Esophagus muscularis mucosa (tissue), 4 donors: ENCODE results near the gene LIAS. TPM values are rescaled to one million over a fixed set of nuclear protein-coding genes. Genes with fewer than 3 reads are reported as not detected.

Source experiments
- DNase-seq: peaks from one replicate; pipeline ENCODE4 v3.0.0-alpha.2; 2017; ENCODE audit errors: extremely low spot score
- H3K27ac ChIP-seq, 4 donors: fragments of 200-600 bp; sonication (generic); replicated peaks in 1 of 4; 1 replicate in 3 of 4; 2 replicates in 1 of 4; pipeline ENCODE4 v1.5.1; 2016 to 2019; ENCODE audit warnings: mild to moderate bottlenecking in 1 of 4
- H3K27me3 ChIP-seq, 4 donors: fragments of 200-600 bp; sonication (generic); one replicate each; pipeline versions ENCODE4 v1.5.1 to v1.6.0; 2016 to 2019
- H3K36me3 ChIP-seq, 4 donors: fragments of 200-600 bp; sonication (generic); one replicate each; pipeline ENCODE4 v1.5.1; 2016 to 2019
- H3K4me1 ChIP-seq, 4 donors: fragments of 200-600 bp; sonication (generic); one replicate each; pipeline ENCODE4 v1.5.1; 2016 to 2019
- H3K4me3 ChIP-seq, 4 donors: fragments of 200-600 bp; sonication (generic); 1 replicate in 2 of 4; 2 replicates in 2 of 4; pipeline ENCODE4 v1.5.1; 2016 to 2019; ENCODE audit warnings: mild to moderate bottlenecking in 4 of 4, moderate library complexity in 1 of 4
- H3K9me3 ChIP-seq, 4 donors: fragments of 200-600 bp; sonication (generic); 1 replicate in 3 of 4; 2 replicates in 1 of 4; pipeline ENCODE4 v1.5.1; 2016 to 2019
- CTCF ChIP-seq, 3 experiments: fragments of 200-600 bp in 2 of 3; fragments of 450-650 bp in 1 of 3; sonication (generic) in 2 of 3; IDR thresholded peaks; one replicate each; pipeline ENCODE4 v1.5.1; 2017 to 2019; ENCODE audit warnings: antibody characterized with exemption in 3 of 3, mild to moderate bottlenecking in 2 of 3, moderate library complexity in 1 of 3
- EP300 ChIP-seq: sonication (generic); formaldehyde crosslinking; IDR thresholded peaks from one replicate; pipeline ENCODE4 v1.6.1; 2017; ENCODE audit warnings: antibody characterized with exemption
- POLR2A ChIP-seq: fragments of 450-650 bp; IDR thresholded peaks from one replicate; pipeline ENCODE4 v1.6.1; 2017; ENCODE audit warnings: antibody characterized with exemption, moderate library complexity, mild to moderate bottlenecking, low read depth
- POLR2AphosphoS5 ChIP-seq, 2 donors: sonication (generic); formaldehyde crosslinking; IDR thresholded peaks; one replicate each; pipeline ENCODE4 v1.6.1; 2017; ENCODE audit warnings: antibody characterized with exemption in 2 of 2
- WGBS: methylation state at CpG from one replicate; pipeline ENCODE4 v1.1.5; 2018; 5-methylcytosine and 5-hydroxymethylcytosine counted together
- intact Hi-C: fragments of 100-400 bp; cut with DNase I; formaldehyde crosslinking; loops from one replicate; pipeline ENCODE4 v1.15.1; 2023
- total RNA-seq, 4 donors: library from RNA; depleted of rRNA; stranded (reverse); fragments of >200 nt; gene quantifications; one replicate each; pipeline versions ENCODE4 v1.1.0 to v1.2.1, GENCODE V29; 2016

LIAS gene
- total RNA-seq, 4 donors from 2014 or later, result 8.5 to 11.6 (median 9.7) TPM

GRCh38 chr4:39525822-39526690 is 67.2 kb downstream of the LIAS start:
- 14% methylated on average over 9 of the region's 9 CpGs for WGBS
- Histone ChIP-seq H3K4me1 (peaks cover 19 to 38% (median 33%) of the 10 kb centered on the region in 4 donors), H3K9me3 (no peaks in the 10 kb centered on the region), H3K36me3 (no peaks in the 10 kb centered on the region), H3K27me3 (no peaks in the 10 kb centered on the region), H3K27ac (peak overlapping the region; percentile 92 to 98 (median 95)), H3K4me3 (peak overlapping the region; percentile 75 to 89 (median 85))
- intact Hi-C loops, result loop anchor here (5.0 kb wide), 3 partner anchors 69 to 344 kb away; partner anchors contain the start of genes LIAS, RPL9, UBE2K and WDR19
- no peak for DNase-seq
- TF ChIP-seq POLR2A (no peak), EP300 (no peak), CTCF (IDR thresholded peaks at IDR 0.05) (no peak), POLR2AphosphoS5 (IDR thresholded peaks at IDR 0.05) (no peak)

- Histone ChIP-seq H3K4me1 (peaks cover 19 to 38% (median 33%) of the 10 kb centered on the region in 4 donors), H3K27ac (peak overlapping the region; percentile 92 to 98 (median 95)), H3K36me3 (peaks cover 0 to 4% (median 1%) of the 10 kb centered on the region in 4 donors), H3K27me3 (no peaks in the 10 kb centered on the region), H3K4me3 (peak overlapping the region; percentile 75 to 89 (median 85)), H3K9me3 (no peaks in the 10 kb centered on the region)
- no peak for DNase-seq
- TF ChIP-seq POLR2AphosphoS5 (IDR thresholded peaks at IDR 0.05) (no peak), POLR2A (no peak), EP300 (no peak), CTCF (IDR thresholded peaks at IDR 0.05) (no peak)
- WGBS, result 0% methylated on average over 17 of the region's 33 CpGs
- intact Hi-C loops, result loop anchor here (5.0 kb wide), 3 partner anchors 70 to 345 kb away; partner anchors contain the start of genes LIAS, RPL9, UBE2K and WDR19
These were observed 68.0 kb downstream of the LIAS start for GRCh38 chr4:39526765-39527295.

GRCh38 chr4:39527296-39528060 is 68.6 kb downstream of the LIAS start, which contains the start of gene UGDH:
TSS of gene UGDH (minus strand) at chr4:39527439. CDS start at chr4:39521512, 5,927 bp downstream.
- 0% methylated on average over 25 of the region's 73 CpGs for WGBS
- no peaks in the 10 kb centered on the region for H3K9me3 ChIP-seq
- peaks cover 19 to 36% (median 31%) of the 10 kb centered on the region in 4 donors for H3K4me1 ChIP-seq

More at GRCh38 chr4:39527296-39528060, 68.6 kb downstream of the LIAS start, which contains the start of gene UGDH:
- Histone ChIP-seq H3K27me3 (no peaks in the 10 kb centered on the region), H3K36me3 (peaks cover 0 to 10% (median 6%) of the 10 kb centered on the region in 4 donors), H3K27ac (peak within 1 kb of the TSS; percentile 92 to 98 (median 95)), H3K4me3 (peak within 1 kb of the TSS; percentile 75 to 89 (median 85))
- DNase-seq, result peak; percentile 98
- intact Hi-C loops, result loop anchor here (2.0 to 5.0 kb wide), 4 partner anchors 70 to 345 kb away; partner anchors contain the start of genes LIAS, RPL9, SMIM14 and UBE2K
- TF ChIP-seq POLR2A (peak; percentile 87), POLR2AphosphoS5 (IDR thresholded peaks at IDR 0.05) (peak; percentile 95 to 98), EP300 (no peak), CTCF (IDR thresholded peaks at IDR 0.05) (peak in 1 of 3 experiments; percentile 16)
